Activated CD4-positive, alpha-beta memory T cell treated with anti-CD3 and anti-CD28 coated beads, Interleukin-2, amount 10 ng/mL, durations not matched to agents 7 days and 5 days (primary cell): ENCODE data around the gene HS6ST3. TPM values are rescaled to one million over a fixed set of nuclear protein-coding genes. Genes with fewer than 3 reads are reported as not detected.

Experiments used
- CTCF ChIA-PET: fragments of 350-600 bp; sonication (Branson Sonifier 250); formaldehyde crosslinking; loops from one replicate; lab custom pipeline; 2021; ENCODE audit warnings: antibody characterized with exemption, inconsistent platforms; lab: Charles Lee
- POLR2A ChIA-PET: fragments of 350-600 bp; sonication (Branson Sonifier 250); formaldehyde crosslinking; loops from one replicate; lab custom pipeline; 2021; ENCODE audit warnings: antibody characterized with exemption; lab: Charles Lee
- DNase-seq: peaks from one replicate; pipeline ENCODE4 v3.0.0-alpha.2; 2020
- H3K27ac Mint-ChIP-seq: one replicate; pipeline ENCODE4 v1.8.0; 2021; ENCODE audit warnings: mild to moderate bottlenecking, mixed read lengths
- H3K27me3 Mint-ChIP-seq: one replicate; pipeline ENCODE4 v1.8.0; 2021; ENCODE audit warnings: mixed read lengths
- H3K36me3 Mint-ChIP-seq: one replicate; pipeline ENCODE4 v1.8.0; 2021; ENCODE audit warnings: low read depth, mixed read lengths
- H3K4me1 Mint-ChIP-seq: one replicate; pipeline ENCODE4 v1.8.0; 2021; ENCODE audit warnings: mixed read lengths
- H3K4me3 Mint-ChIP-seq: one replicate; pipeline ENCODE4 v1.8.0; 2021; ENCODE audit warnings: mild to moderate bottlenecking, mixed read lengths
- H3K9me3 Mint-ChIP-seq: one replicate; pipeline ENCODE4 v1.8.0; 2021; ENCODE audit warnings: mixed read lengths
- total RNA-seq, 2 experiments: library from RNA; stranded (reverse); gene quantifications; one replicate each; pipeline ENCODE4 v1.2.3, GENCODE V29; 2021

HS6ST3 gene
- total RNA-seq, 2 experiments from 2014 or later, result not detected

GRCh38 chr13:96662036-96662435 is 572.1 kb downstream of the HS6ST3 start:
- DNase-seq, result no peak
- Mint-ChIP-seq H3K36me3 (no peaks in the 10 kb centered on the region), H3K4me3 (no peak overlapping the region), H3K4me1 (no peaks in the 10 kb centered on the region), H3K27me3 (no peaks in the 10 kb centered on the region), H3K27ac (no peak overlapping the region), H3K9me3 (peaks cover 11% of the 10 kb centered on the region)
- POLR2A ChIA-PET, result no interaction called here
- CTCF ChIA-PET, result no interaction called here

- H3K27ac Mint-ChIP-seq, result no peak overlapping the region
Measured at GRCh38 chr13:96667294-96668018, 577.5 kb downstream of the HS6ST3 start.

GRCh38 chr13:96671073-96671472 is 581.2 kb downstream of the HS6ST3 start:
- no peaks in the 10 kb centered on the region for H3K9me3 Mint-ChIP-seq
- H3K36me3 Mint-ChIP-seq, result no peaks in the 10 kb centered on the region
- H3K4me3 Mint-ChIP-seq, result no peak overlapping the region
- no peak overlapping the region for H3K27ac Mint-ChIP-seq
- no peaks in the 10 kb centered on the region for H3K4me1 Mint-ChIP-seq
- CTCF ChIA-PET, result no interaction called here
- POLR2A ChIA-PET, result no interaction called here
- no peaks in the 10 kb centered on the region for H3K27me3 Mint-ChIP-seq
- no peak for DNase-seq

More at GRCh38 chr13:96667294-96668018, 577.5 kb downstream of the HS6ST3 start:
- no peak for DNase-seq
- H3K9me3 Mint-ChIP-seq, result peaks cover 3% of the 10 kb centered on the region
- no peaks in the 10 kb centered on the region for H3K27me3 Mint-ChIP-seq
- H3K36me3 Mint-ChIP-seq, result no peaks in the 10 kb centered on the region
- no peaks in the 10 kb centered on the region for H3K4me1 Mint-ChIP-seq
- no peak overlapping the region for H3K4me3 Mint-ChIP-seq
- ChIA-PET POLR2A (no interaction called here), CTCF (no interaction called here)

GRCh38 chr13:96672016-96672415 is 582.1 kb downstream of the HS6ST3 start:
- no peak overlapping the region for H3K27ac Mint-ChIP-seq
- no peak for DNase-seq
- no peak overlapping the region for H3K4me3 Mint-ChIP-seq
- ChIA-PET POLR2A (no interaction called here), CTCF (no interaction called here)
- H3K27me3 Mint-ChIP-seq, result no peaks in the 10 kb centered on the region
- no peaks in the 10 kb centered on the region for H3K36me3 Mint-ChIP-seq
- H3K4me1 Mint-ChIP-seq, result no peaks in the 10 kb centered on the region
- H3K9me3 Mint-ChIP-seq, result no peaks in the 10 kb centered on the region

GRCh38 chr13:96673825-96674224 is 583.9 kb downstream of the HS6ST3 start:
- Mint-ChIP-seq H3K27me3 (no peaks in the 10 kb centered on the region), H3K9me3 (peaks cover 2% of the 10 kb centered on the region), H3K27ac (no peak overlapping the region), H3K4me1 (no peaks in the 10 kb centered on the region), H3K4me3 (no peak overlapping the region), H3K36me3 (no peaks in the 10 kb centered on the region)
- ChIA-PET CTCF (no interaction called here), POLR2A (no interaction called here)
- DNase-seq, result no peak

- H3K4me1 Mint-ChIP-seq, result no peaks in the 10 kb centered on the region
- DNase-seq, result no peak
- ChIA-PET CTCF (no interaction called here), POLR2A (no interaction called here)
- no peaks in the 10 kb centered on the region for H3K27me3 Mint-ChIP-seq
- H3K9me3 Mint-ChIP-seq, result peaks cover 9% of the 10 kb centered on the region
- H3K4me3 Mint-ChIP-seq, result no peak overlapping the region
- no peak overlapping the region for H3K27ac Mint-ChIP-seq
- no peaks in the 10 kb centered on the region for H3K36me3 Mint-ChIP-seq
Measured at GRCh38 chr13:96677029-96677428, 587.1 kb downstream of the HS6ST3 start.

- no peak for DNase-seq
- no peaks in the 10 kb centered on the region for H3K36me3 Mint-ChIP-seq
- no peaks in the 10 kb centered on the region for H3K27me3 Mint-ChIP-seq
- H3K4me3 Mint-ChIP-seq, result no peak overlapping the region
- H3K9me3 Mint-ChIP-seq, result peaks cover 9% of the 10 kb centered on the region
- POLR2A ChIA-PET, result no interaction called here
- CTCF ChIA-PET, result no interaction called here
- H3K4me1 Mint-ChIP-seq, result no peaks in the 10 kb centered on the region
- H3K27ac Mint-ChIP-seq, result no peak overlapping the region
Measured at GRCh38 chr13:96678801-96679200, 588.9 kb downstream of the HS6ST3 start.

- H3K27me3 Mint-ChIP-seq, result no peaks in the 10 kb centered on the region
- no peaks in the 10 kb centered on the region for H3K4me1 Mint-ChIP-seq
- no peaks in the 10 kb centered on the region for H3K36me3 Mint-ChIP-seq
- H3K9me3 Mint-ChIP-seq, result peaks cover 9% of the 10 kb centered on the region
- H3K4me3 Mint-ChIP-seq, result no peak overlapping the region
- POLR2A ChIA-PET, result no interaction called here
- no peak overlapping the region for H3K27ac Mint-ChIP-seq
- DNase-seq, result no peak
- CTCF ChIA-PET, result no interaction called here
Measured at GRCh38 chr13:96680898-96681297, 591.0 kb downstream of the HS6ST3 start.

GRCh38 chr13:96681766-96682165 is 591.9 kb downstream of the HS6ST3 start:
- H3K4me1 Mint-ChIP-seq, result no peaks in the 10 kb centered on the region
- DNase-seq, result no peak
- H3K4me3 Mint-ChIP-seq, result no peak overlapping the region
- ChIA-PET POLR2A (no interaction called here), CTCF (no interaction called here)
- no peak overlapping the region for H3K27ac Mint-ChIP-seq
- H3K27me3 Mint-ChIP-seq, result no peaks in the 10 kb centered on the region
- H3K36me3 Mint-ChIP-seq, result no peaks in the 10 kb centered on the region
- peaks cover 9% of the 10 kb centered on the region for H3K9me3 Mint-ChIP-seq

- ChIA-PET POLR2A (no interaction called here), CTCF (no interaction called here)
- peaks cover 15% of the 10 kb centered on the region for H3K9me3 Mint-ChIP-seq
- no peak overlapping the region for H3K4me3 Mint-ChIP-seq
- no peak for DNase-seq
- H3K27me3 Mint-ChIP-seq, result no peaks in the 10 kb centered on the region
- no peaks in the 10 kb centered on the region for H3K36me3 Mint-ChIP-seq
- H3K27ac Mint-ChIP-seq, result no peak overlapping the region
- H3K4me1 Mint-ChIP-seq, result no peaks in the 10 kb centered on the region
Measured at GRCh38 chr13:96684469-96684868, 594.6 kb downstream of the HS6ST3 start.

GRCh38 chr13:96684907-96685306 is 595.0 kb downstream of the HS6ST3 start:
- ChIA-PET POLR2A (no interaction called here), CTCF (no interaction called here)
- no peaks in the 10 kb centered on the region for H3K27me3 Mint-ChIP-seq
- H3K4me3 Mint-ChIP-seq, result no peak overlapping the region
- H3K27ac Mint-ChIP-seq, result no peak overlapping the region
- no peaks in the 10 kb centered on the region for H3K36me3 Mint-ChIP-seq
- no peaks in the 10 kb centered on the region for H3K4me1 Mint-ChIP-seq
- DNase-seq, result no peak
- peaks cover 12% of the 10 kb centered on the region for H3K9me3 Mint-ChIP-seq

GRCh38 chr13:96686286-96686685 is 596.4 kb downstream of the HS6ST3 start:
- H3K36me3 Mint-ChIP-seq, result no peaks in the 10 kb centered on the region
- ChIA-PET POLR2A (no interaction called here), CTCF (no interaction called here)
- H3K27me3 Mint-ChIP-seq, result no peaks in the 10 kb centered on the region
- no peaks in the 10 kb centered on the region for H3K4me1 Mint-ChIP-seq
- H3K4me3 Mint-ChIP-seq, result no peak overlapping the region
- no peak overlapping the region for H3K27ac Mint-ChIP-seq
- no peak for DNase-seq
- peaks cover 11% of the 10 kb centered on the region for H3K9me3 Mint-ChIP-seq

- CTCF ChIA-PET, result no interaction called here
- DNase-seq, result no peak
- Mint-ChIP-seq H3K4me3 (no peak overlapping the region), H3K27ac (no peak overlapping the region), H3K9me3 (peaks cover 10% of the 10 kb centered on the region), H3K27me3 (no peaks in the 10 kb centered on the region), H3K4me1 (no peaks in the 10 kb centered on the region), H3K36me3 (no peaks in the 10 kb centered on the region)
- POLR2A ChIA-PET, result no interaction called here
Measured at GRCh38 chr13:96687191-96687590, 597.3 kb downstream of the HS6ST3 start.

GRCh38 chr13:96690998-96691397 is 601.1 kb downstream of the HS6ST3 start:
- POLR2A ChIA-PET, result no interaction called here

More at GRCh38 chr13:96690998-96691397, 601.1 kb downstream of the HS6ST3 start:
- DNase-seq, result no peak
- no peak overlapping the region for H3K4me3 Mint-ChIP-seq
- peaks cover 10% of the 10 kb centered on the region for H3K9me3 Mint-ChIP-seq
- CTCF ChIA-PET, result no interaction called here
- no peaks in the 10 kb centered on the region for H3K4me1 Mint-ChIP-seq
- H3K27ac Mint-ChIP-seq, result no peak overlapping the region
- H3K27me3 Mint-ChIP-seq, result no peaks in the 10 kb centered on the region
- no peaks in the 10 kb centered on the region for H3K36me3 Mint-ChIP-seq
